Smooth muscle cell (in vitro differentiated cells): Measurements from ENCODE around the gene ELP2. TPM values are rescaled to one million over a fixed set of nuclear protein-coding genes. Genes with fewer than 3 reads are reported as not detected.
"Not testable (repeated sequence)": the region's sequence is repeated elsewhere in the genome, so short reads cannot be mapped to it uniquely, and the experiment has no call there.

Experiments
- DNase-seq: peaks from one replicate; lab custom pipeline; 2025; ENCODE audit not compliant: unreplicated experiment; lab: John Stamatoyannopoulos, UW
- H2AFZ ChIP-seq: fragments of 200-600 bp; sonication (generic); 2 replicates; pipeline ENCODE4 v1.6.0; 2016; ENCODE audit warnings: antibody characterized with exemption, low read depth, mild to moderate bottlenecking
- H3F3A ChIP-seq: fragments of 200-600 bp; sonication (generic); 2 replicates; pipeline ENCODE4 v1.6.0; 2017; ENCODE audit warnings: antibody characterized with exemption, low read depth
- H3K27ac ChIP-seq: fragments of 200-600 bp; sonication (generic); 2 replicates; pipeline ENCODE4 v1.5.1; 2016; ENCODE audit warnings: low read depth, mild to moderate bottlenecking
- H3K27me3 ChIP-seq: fragments of 200-600 bp; sonication (generic); 2 replicates; pipeline ENCODE4 v1.6.1; 2016; ENCODE audit warnings: low read depth, mild to moderate bottlenecking
- H3K36me3 ChIP-seq: fragments of 200-600 bp; sonication (generic); 2 replicates; pipeline ENCODE4 v1.5.1; 2016; ENCODE audit warnings: low read depth
- H3K4me1 ChIP-seq: fragments of 200-600 bp; sonication (generic); 2 replicates; pipeline ENCODE4 v1.5.1; 2016; ENCODE audit warnings: low read depth
- H3K4me2 ChIP-seq: fragments of 200-600 bp; sonication (generic); 2 replicates; pipeline ENCODE4 v1.6.0; 2016; ENCODE audit warnings: mild to moderate bottlenecking
- H3K4me3 ChIP-seq: fragments of 200-600 bp; sonication (generic); 2 replicates; pipeline ENCODE4 v1.5.1; 2016; ENCODE audit warnings: mild to moderate bottlenecking
- H3K79me2 ChIP-seq: fragments of 200-600 bp; sonication (generic); 2 replicates; pipeline ENCODE4 v1.6.0; 2016; ENCODE audit warnings: low read depth, mild to moderate bottlenecking
- H3K9ac ChIP-seq: fragments of 200-600 bp; sonication (generic); 2 replicates; pipeline ENCODE4 v1.6.0; 2016; ENCODE audit warnings: low read depth
- H3K9me3 ChIP-seq: fragments of 200-600 bp; sonication (generic); replicated peaks from 2 replicates; pipeline ENCODE4 v1.5.1; 2016; ENCODE audit warnings: low read depth
- H4K20me1 ChIP-seq: fragments of 200-600 bp; sonication (generic); 2 replicates; pipeline ENCODE4 v1.6.0; 2016; ENCODE audit warnings: low read depth
- CTCF ChIP-seq: fragments of 200-600 bp; sonication (generic); IDR thresholded peaks from 2 replicates; pipeline ENCODE4 v1.5.1; 2017; ENCODE audit warnings: borderline replicate concordance, mild to moderate bottlenecking, antibody characterized with exemption; ENCODE audit not compliant: insufficient read depth, poor library complexity, severe bottlenecking
- WGBS: methylation state at CpG from one replicate; pipeline ENCODE4 v1.1.7; 2016; ENCODE audit warnings: low lambda C conversion rate; 5-methylcytosine and 5-hydroxymethylcytosine counted together
- polyA plus RNA-seq: library from polyadenylated mRNA; unstranded; fragments of >200 nt; fragmentation: Nextera tagmentation; extraction: Ambion mirVana; gene quantifications from 2 replicates; pipeline ENCODE4 v1.2.1, GENCODE V29; 2016
- total RNA-seq: library from RNA; depleted of rRNA; stranded (reverse); fragments of >200 nt; gene quantifications from 2 replicates; pipeline ENCODE4 v1.2.3, GENCODE V29; 2014

Gene ELP2
- total and polyA plus RNA-seq, 2 experiments from 2014 or later = 69.3 to 90.1 TPM

- Histone ChIP-seq H3K9ac (no peak overlapping the region), H3K27me3 (no peaks in the 10 kb centered on the region), H3K79me2 (no peaks in the 10 kb centered on the region), H3K4me3 (no peak overlapping the region), H3K4me1 (no peaks in the 10 kb centered on the region), H3K9me3 (peaks cover 3% of the 10 kb centered on the region), H4K20me1 (no peaks in the 10 kb centered on the region), H3K4me2 (no peak overlapping the region), H3F3A (no peaks in the 10 kb centered on the region), H3K27ac (no peak overlapping the region), H3K36me3 (no peaks in the 10 kb centered on the region), H2AFZ (no peak overlapping the region)
- DNase-seq = no peak
- TF ChIP-seq CTCF = no peak
- WGBS = 57% methylated on average over 3 of the region's 4 CpGs
Measured at GRCh38 chr18:36085195-36085594, 44.5 kb upstream of the ELP2 start.

- TF ChIP-seq CTCF = no peak
- Histone ChIP-seq H3K36me3 (no peaks in the 10 kb centered on the region), H3K27me3 (no peaks in the 10 kb centered on the region), H4K20me1 (no peaks in the 10 kb centered on the region), H3K9me3 (peaks cover 3% of the 10 kb centered on the region), H3K4me1 (no peaks in the 10 kb centered on the region), H3F3A (no peaks in the 10 kb centered on the region), H3K4me2 (no peak overlapping the region), H3K9ac (no peak overlapping the region), H3K4me3 (no peak overlapping the region), H2AFZ (no peak overlapping the region), H3K27ac (no peak overlapping the region), H3K79me2 (no peaks in the 10 kb centered on the region)
- DNase-seq = no peak
- WGBS = 96% methylated on average over 8 of the region's 8 CpGs
Measured at GRCh38 chr18:36086186-36086585, 43.5 kb upstream of the ELP2 start.

- no peak overlapping the region for H3K4me3 ChIP-seq
- no peak for TF ChIP-seq CTCF
- no peaks in the 10 kb centered on the region for H3K79me2 ChIP-seq
- H3K9me3 ChIP-seq = peaks cover 3% of the 10 kb centered on the region
- H3K36me3 ChIP-seq = no peaks in the 10 kb centered on the region
- H3K27me3 ChIP-seq = no peaks in the 10 kb centered on the region
- WGBS = 84% methylated on average over 2 of the region's 2 CpGs
- no peaks in the 10 kb centered on the region for H4K20me1 ChIP-seq
- no peak for DNase-seq
- no peak overlapping the region for H3K9ac ChIP-seq
- H3K4me2 ChIP-seq = no peak overlapping the region
- no peaks in the 10 kb centered on the region for H3K4me1 ChIP-seq
- no peaks in the 10 kb centered on the region for H3F3A ChIP-seq
- no peak overlapping the region for H3K27ac ChIP-seq
- H2AFZ ChIP-seq = no peak overlapping the region
Measured at GRCh38 chr18:36088256-36088655, 41.4 kb upstream of the ELP2 start.

- no peak overlapping the region for H2AFZ ChIP-seq
- no peaks in the 10 kb centered on the region for H4K20me1 ChIP-seq
- H3K4me2 ChIP-seq = no peak overlapping the region
- 77% methylated on average over 6 of the region's 6 CpGs for WGBS
- no peaks in the 10 kb centered on the region for H3K79me2 ChIP-seq
- H3F3A ChIP-seq = no peaks in the 10 kb centered on the region
- no peak for DNase-seq
- no peaks in the 10 kb centered on the region for H3K27me3 ChIP-seq
- no peak overlapping the region for H3K4me3 ChIP-seq
- no peak overlapping the region for H3K9ac ChIP-seq
- H3K36me3 ChIP-seq = no peaks in the 10 kb centered on the region
- H3K4me1 ChIP-seq = no peaks in the 10 kb centered on the region
- no peaks in the 10 kb centered on the region for H3K9me3 ChIP-seq
- TF ChIP-seq CTCF = no peak
- no peak overlapping the region for H3K27ac ChIP-seq
Measured at GRCh38 chr18:36089001-36089400, 40.7 kb upstream of the ELP2 start.

- DNase-seq, H3K27ac ChIP-seq: not testable (repeated sequence)
Measured at GRCh38 chr18:36092116-36092515, 37.6 kb upstream of the ELP2 start.

More at GRCh38 chr18:36092116-36092515, 37.6 kb upstream of the ELP2 start:
- not testable (repeated sequence) for H3K4me1 ChIP-seq, H3K4me3 ChIP-seq, H3K9me3 ChIP-seq, H2AFZ ChIP-seq, H3K27me3 ChIP-seq, H3K36me3 ChIP-seq, H3K79me2 ChIP-seq, H3K9ac ChIP-seq, H4K20me1 ChIP-seq, H3F3A ChIP-seq, H3K4me2 ChIP-seq
- 58% methylated on average over 5 of the region's 5 CpGs for WGBS
